ENCODE data around the gene CCND1. TPM values are rescaled to one million over a fixed set of nuclear protein-coding genes. Genes with fewer than 3 reads are reported as not detected.
"Not testable (repeated sequence)": the region's sequence is repeated elsewhere in the genome, so short reads cannot be mapped to it uniquely, and the experiment has no call there.

Gene CCND1
- total RNA-seq, 1 donor from 2014 or later, result 83.8 TPM

GRCh38 chr11:69666752-69667536 lies 26.0 kb downstream of the CCND1 start:
- no peak for DNase-seq

DNA sequence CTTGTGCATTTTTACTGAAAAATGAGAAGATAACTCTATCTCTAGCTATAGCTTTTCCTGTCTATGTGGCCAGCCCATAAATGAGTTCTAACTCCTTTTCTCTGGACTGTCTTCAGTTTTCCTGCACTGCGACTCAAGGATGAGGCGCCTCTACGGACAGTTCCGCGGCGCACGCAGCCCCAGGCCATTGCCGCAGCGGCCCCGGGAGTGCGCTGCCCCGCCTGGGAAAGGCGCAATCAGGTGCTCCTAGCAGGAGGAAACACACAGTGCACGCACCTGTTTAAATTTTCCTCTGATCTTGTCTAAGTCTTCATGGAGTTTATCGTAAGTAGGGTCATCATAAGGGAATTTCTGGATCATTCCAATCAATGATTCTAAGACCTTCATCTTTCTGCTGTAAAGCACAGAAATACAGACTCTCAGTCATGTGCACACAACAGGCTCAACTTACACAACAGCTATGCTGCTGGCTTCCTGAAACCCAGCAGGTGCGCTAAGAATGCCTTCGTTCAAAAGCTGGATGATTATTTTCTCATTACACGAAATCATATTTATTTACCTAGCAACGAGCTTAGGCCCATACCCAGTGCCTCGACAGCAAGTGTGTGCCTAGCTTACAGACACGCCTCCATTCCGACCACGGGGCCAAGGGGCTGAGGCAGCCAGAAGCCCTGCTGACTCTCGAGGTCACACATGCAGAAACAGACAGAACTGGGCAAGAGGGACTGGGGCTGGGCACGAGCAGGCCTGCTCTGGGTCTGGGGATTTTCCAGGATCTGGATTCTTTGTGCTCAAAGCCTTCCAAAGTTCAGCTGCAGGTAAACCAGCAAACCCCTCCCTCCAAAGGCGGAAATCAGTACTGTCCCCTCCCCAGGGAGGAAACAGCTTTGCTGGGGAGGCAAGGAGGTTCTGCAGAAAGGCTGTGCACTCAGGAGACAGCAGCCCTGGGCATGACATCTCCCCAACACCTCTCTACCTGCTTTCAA lies 27.0 kb downstream of the CCND1 start:
- no peak for DNase-seq

GRCh38 chr11:69669486-69669885 lies 28.5 kb downstream of the CCND1 start:
- no peak for DNase-seq

DNA sequence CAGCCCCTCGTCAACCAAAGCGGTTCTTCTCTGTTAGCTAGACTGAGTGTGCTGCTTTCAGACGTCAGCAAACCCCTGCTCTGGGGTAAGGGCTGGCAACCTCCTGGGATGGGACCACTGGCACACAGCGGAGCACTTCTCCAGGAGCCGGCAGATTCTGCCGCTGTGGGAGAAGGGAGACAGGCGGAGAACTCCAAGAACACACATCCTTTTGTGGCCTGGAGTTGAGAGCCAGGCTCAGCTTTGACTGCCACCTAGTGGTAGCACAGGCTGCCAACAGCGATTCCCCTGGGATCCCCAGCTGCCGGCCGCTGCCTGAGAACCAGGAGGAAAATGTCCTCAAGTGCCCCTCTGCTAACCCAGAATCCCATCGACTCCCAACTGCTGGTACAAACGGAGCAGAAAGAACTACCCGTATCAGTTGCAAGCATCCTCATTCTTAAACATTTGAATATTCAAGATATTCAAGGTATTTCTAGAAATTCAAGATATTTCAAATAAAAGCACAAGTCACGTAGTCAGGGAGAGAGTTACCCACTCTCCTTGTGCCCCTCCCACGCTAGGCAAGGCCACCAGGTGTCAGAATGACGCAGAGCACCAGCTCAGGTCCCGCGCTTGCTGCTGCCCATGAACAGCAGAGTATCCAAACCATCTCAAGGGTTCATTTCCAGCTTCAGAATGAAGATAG lies 29.3 kb downstream of the CCND1 start:
- peak; percentile 85 for DNase-seq

DNA sequence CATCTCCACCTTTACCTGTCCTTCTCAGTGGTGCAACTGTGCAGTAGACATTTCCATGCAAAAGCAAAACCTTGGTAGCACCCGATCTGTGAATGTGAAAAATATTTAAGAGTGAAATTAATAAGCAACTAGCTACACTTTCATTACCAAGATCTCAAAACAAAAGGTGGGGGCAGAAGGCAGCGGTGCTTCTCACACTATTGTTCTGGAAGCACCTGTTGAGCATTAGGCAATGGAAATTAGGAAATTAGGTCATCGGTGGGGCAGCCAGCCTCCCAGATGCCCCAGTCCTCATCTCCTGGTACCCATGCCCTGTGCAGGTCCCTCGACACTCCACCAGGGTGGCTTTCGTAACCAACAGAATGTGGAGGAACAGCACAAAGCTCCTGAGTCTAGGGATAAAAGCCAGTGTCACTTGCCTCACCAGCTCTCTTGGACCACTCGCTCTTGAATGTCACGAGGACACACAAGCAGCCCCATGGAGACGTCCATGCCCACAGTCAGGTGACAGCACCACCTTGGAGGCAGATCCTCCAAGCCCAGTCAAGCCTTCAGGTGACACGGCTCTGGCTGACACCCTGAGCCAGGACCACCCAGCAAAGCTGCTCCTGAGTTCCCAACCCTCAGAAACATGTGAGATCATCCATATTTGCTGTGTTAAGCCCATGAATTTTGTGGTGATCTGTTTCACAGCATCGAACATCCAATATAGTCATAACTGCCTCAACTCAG lies 30.9 kb downstream of the CCND1 start:
- DNase-seq, result no peak

- peak; percentile 15 for DNase-seq
Observed at GRCh38 chr11:69674267-69674885, 33.4 kb downstream of the CCND1 start.

- peak; percentile 93 for DNase-seq
Observed at GRCh38 chr11:69674886-69675714, 34.1 kb downstream of the CCND1 start, which contains the start of gene LTO1. LTO1 (minus strand) TSS chr11:69675353; CDS start chr11:69675239, 114 bp downstream.

GRCh38 chr11:69677749-69678148 lies 36.8 kb downstream of the CCND1 start:
- no peak for DNase-seq

DNA sequence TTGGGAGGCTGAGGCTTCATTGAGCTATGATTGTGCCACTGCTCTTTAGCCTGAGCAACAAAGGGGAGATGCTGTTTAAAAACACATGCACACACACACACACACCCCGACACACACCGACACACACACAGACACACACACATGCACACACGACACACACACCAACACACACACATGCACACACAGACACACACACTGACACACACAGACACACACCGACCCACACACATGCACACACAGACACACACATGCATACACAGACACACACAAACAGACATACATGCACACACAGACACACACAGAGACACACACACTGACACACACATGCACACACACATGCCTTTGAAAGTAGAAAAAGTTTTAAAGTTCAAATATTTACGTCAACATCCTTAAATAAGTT lies 39.7 kb downstream of the CCND1 start:
- DNase-seq, result no peak

DNA sequence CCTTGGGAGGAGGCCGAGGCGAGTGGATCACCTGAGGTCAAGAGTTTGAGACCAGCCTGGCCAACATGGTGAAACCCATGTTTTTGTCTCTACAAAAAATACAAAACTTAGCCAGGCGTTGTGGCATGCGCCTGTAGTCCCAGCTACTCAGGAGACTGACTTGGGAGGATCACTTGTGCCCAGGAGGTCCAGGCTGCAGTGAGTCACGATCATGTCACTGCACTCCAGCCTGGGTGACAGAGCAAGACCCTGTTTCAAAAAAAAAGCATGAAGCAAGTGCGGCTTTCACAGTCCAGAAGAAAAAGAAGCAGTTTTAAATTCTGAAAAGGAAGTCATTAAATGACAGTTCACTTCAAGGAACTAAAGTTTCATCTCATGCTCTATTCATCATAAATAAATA lies 41.3 kb downstream of the CCND1 start:
- no peak for DNase-seq

GRCh38 chr11:69682681-69683326 lies 41.8 kb downstream of the CCND1 start:
- no peak for DNase-seq

DNA sequence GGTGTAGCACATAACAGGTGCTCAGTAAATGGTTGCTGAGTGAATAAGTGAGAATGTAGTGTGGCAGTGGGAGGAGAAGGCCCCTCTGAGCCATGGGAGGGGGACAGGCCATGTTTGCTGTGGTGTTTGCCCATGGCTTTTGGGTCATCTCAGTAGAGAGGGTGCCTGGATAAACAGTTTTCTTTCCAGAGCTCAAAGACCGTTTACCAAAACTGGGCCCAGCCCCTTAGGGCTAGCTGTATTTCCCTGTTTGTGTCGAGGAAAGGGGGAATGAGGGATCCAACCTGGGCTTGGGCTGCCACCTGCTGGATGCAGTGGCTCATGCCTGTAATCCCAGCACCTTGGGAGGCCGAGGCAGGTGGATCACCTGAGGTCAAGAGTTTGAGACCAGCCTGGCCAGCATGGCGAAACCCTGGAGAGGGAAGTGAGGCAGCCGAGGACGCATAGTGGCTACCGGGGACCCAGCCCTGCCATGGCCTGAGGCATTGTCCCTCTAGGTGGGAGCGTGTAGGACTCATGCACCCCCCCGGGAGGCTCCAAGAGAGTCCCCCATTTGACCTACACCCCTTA lies 42.9 kb downstream of the CCND1 start:
- DNase-seq, result no peak

DNA sequence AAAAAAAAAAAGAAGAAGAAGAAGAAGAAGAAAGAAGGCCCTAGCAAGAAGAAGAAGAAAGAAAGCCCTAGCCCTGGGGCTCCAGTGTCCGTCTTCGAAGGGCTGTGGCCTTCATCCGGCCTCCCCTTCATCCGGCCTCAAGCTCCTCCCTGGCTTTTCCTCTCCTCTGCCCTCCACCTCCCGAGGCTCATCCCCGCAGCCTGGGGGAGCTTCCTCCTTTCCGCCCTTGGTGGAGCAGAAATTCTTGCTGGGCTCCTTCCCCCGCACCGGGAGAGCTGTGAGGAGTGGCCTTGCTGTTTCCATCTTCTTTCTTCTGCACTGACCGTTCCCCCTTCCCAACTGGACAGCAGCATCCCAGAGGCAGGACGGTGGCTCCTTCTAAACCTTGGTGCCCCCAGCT lies 43.7 kb downstream of the CCND1 start:
- no peak for DNase-seq

DNA sequence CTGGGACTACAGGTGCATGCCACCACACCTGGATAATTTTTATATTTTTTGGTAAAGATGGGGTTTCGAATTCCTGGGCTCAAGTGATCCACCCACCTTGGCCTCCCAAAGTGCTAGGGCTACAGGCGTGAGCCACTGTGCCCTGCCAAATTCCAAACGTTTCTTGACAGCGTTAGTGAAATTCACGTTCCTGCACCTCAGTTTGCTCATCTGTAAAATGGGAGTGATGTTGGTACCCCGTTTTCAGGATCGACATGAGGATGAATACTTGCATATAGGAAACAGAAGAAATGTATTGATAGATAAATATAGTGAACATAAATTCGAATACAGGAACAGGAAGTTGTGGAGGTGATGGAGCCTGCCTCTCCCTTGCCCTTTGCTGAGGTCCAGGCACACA lies 44.4 kb downstream of the CCND1 start:
- DNase-seq, result no peak

GRCh38 chr11:69686452-69686851 lies 45.5 kb downstream of the CCND1 start:
- DNase-seq, result no peak

DNA sequence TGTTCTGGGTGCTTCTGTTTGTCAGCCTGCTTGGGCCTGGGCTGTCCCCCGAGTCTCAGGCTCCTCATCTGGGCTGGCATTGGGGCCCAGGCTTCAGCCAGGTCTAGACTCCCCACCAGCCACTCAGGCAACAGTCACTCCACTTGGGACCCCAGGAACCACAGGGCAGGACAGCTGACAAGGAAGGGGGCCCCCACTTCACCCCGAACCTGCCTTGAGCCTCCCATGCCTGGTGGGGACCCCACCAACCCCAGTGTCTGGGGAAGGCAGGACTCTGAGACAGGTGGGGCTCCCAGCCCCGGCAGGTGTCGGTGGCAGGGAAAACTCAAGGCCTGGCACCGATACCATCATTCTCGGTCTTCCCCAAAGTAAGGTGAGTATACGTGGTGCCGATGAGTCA lies 45.9 kb downstream of the CCND1 start:
- no peak for DNase-seq

- DNase-seq, result not testable (repeated sequence)
Observed at GRCh38 chr11:69687969-69688771, 47.2 kb downstream of the CCND1 start.

DNA sequence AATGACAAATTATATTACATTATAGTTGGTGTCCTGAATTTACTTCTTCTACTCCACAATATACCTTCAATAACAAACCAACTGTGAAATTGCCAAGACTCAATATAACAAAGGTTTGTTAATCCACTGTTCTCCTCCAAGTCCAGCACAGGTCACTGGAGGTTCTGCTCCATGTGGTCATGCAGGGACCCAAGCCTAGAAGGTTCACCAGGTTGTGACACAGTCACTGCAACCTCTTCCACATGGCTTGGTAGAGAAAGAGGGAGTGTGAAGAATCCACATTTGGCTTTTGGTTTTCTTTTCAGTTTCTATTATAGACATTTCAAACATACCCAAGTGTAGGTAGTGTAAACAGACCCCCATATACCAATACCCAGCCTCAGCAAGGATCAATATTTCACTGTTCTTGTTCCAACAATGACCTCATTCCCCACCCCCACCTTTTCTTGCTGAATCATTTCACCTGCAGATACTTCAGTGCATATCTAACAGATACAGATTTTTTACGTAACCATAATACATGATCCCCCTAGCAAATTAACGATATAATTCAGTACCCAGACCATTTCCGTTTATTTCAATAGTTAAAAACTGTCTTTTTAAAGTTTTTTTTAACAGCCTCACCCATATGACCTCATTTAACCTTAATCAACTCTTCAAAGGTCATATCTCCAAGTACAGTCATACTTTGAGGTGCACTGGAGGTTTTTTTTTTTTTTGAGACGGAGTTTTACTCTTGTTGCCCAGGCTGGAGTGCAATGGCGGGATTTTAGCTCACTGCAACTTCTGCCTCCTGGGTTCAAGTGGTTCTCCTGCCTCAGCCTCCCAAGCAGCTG lies 48.7 kb downstream of the CCND1 start:
- DNase-seq, result no peak
